MCF 10A (cell line): ENCODE measurements around the gene ARHGAP8. TPM values are rescaled to one million over a fixed set of nuclear protein-coding genes. Genes with fewer than 3 reads are reported as not detected.

Source experiments
- BruUV-seq: library from RNA; stranded (reverse); fragments of 400-500 nt; replicated peaks from 2 replicates; lab custom pipeline; 2021; lab: Mats Ljungman, UMichigan
- CTCF ChIA-PET: fragments of 300-600 bp; sonication (Branson Sonifier 250); formaldehyde crosslinking; extraction: SDS; loops from one replicate; lab custom pipeline; 2021; ENCODE audit warnings: antibody characterized with exemption, inconsistent platforms; lab: Yijun Ruan, JAX
- POLR2A ChIA-PET: fragments of 300-600, 350-650 bp; sonication (Branson Sonifier 250); formaldehyde crosslinking; extraction: SDS; loops from one replicate; lab custom pipeline; 2020; ENCODE audit warnings: antibody characterized with exemption, inconsistent platforms; lab: Yijun Ruan, JAX
- DNase-seq: peaks from one replicate; pipeline ENCODE4 v3.0.0-alpha.2; 2018; ENCODE audit not compliant: unreplicated experiment
- H3K27ac Mint-ChIP-seq: one replicate; pipeline ENCODE4 v1.8.0; 2022; ENCODE audit warnings: mild to moderate bottlenecking, low read depth, mixed read lengths; ENCODE audit not compliant: unreplicated experiment
- H3K27me3 Mint-ChIP-seq: one replicate; pipeline ENCODE4 v1.8.0; 2022; ENCODE audit warnings: mixed read lengths; ENCODE audit not compliant: insufficient read depth, unreplicated experiment
- H3K36me3 Mint-ChIP-seq: one replicate; pipeline ENCODE4 v1.8.0; 2022; ENCODE audit warnings: mild to moderate bottlenecking, moderate library complexity, mixed read lengths; ENCODE audit not compliant: insufficient read depth, unreplicated experiment
- H3K4me1 Mint-ChIP-seq: one replicate; pipeline ENCODE4 v1.8.0; 2022; ENCODE audit warnings: mixed read lengths; ENCODE audit not compliant: insufficient read depth, unreplicated experiment
- H3K4me3 Mint-ChIP-seq: one replicate; pipeline ENCODE4 v1.8.0; 2022; ENCODE audit warnings: mild to moderate bottlenecking, moderate library complexity, mixed read lengths; ENCODE audit not compliant: unreplicated experiment
- H3K9me3 Mint-ChIP-seq: one replicate; pipeline ENCODE4 v1.8.0; 2022; ENCODE audit warnings: mixed read lengths; ENCODE audit not compliant: unreplicated experiment
- intact Hi-C: fragments of 100-400 bp; cut with micrococcal nuclease; formaldehyde crosslinking; loops from 2 replicates; pipeline ENCODE4 v1.14.1; 2022
- total RNA-seq: library from RNA; stranded (reverse); gene quantifications from 2 replicates; pipeline ENCODE4 v1.2.3, GENCODE V29; 2022
- TF ChIP-seq, protein P1 (sequence below): fragments of 200-600 bp; IDR thresholded peaks from one replicate; pipeline ENCODE4 v1.8.0; 2022; ENCODE audit warnings: antibody characterized with exemption, mild to moderate bottlenecking; ENCODE audit not compliant: unreplicated experiment

Gene ARHGAP8
- total RNA-seq, 1 experiment from 2014 or later, result 18.6 TPM

DNA sequence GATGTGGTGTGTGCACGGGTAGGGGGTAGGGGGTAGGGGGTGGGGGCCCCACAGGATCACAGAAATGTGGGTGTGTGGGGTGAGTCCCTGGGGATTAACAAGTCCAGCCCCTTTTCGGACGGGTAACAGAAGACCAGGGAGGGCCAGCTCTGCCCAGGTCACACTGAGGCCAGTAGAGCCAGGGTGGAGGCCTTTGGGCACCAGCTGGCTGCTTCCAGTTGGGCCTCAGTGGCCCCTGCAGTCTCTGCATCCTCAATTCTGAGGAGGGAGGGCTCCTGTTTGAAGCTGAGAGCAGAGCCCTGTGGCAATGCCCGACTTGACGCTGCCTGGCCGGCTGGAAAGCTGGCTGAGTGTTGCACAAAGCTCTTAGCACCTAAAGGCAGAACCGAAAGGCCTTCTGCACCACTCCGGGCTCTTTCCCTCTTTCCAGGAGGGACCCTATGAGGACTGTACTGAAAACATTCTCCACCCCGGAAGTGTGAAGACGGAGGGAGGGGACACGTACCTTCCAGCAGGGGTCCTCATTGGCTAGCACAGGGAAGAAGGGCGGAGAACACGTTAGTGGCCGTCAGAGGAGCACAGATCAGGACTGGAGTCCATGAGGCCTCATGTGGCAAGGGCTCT lies 137.0 kb downstream of the ARHGAP8 start:
- H3K36me3 Mint-ChIP-seq, result peaks cover 4% of the 10 kb centered on the region
- TF ChIP-seq, protein P1, sequence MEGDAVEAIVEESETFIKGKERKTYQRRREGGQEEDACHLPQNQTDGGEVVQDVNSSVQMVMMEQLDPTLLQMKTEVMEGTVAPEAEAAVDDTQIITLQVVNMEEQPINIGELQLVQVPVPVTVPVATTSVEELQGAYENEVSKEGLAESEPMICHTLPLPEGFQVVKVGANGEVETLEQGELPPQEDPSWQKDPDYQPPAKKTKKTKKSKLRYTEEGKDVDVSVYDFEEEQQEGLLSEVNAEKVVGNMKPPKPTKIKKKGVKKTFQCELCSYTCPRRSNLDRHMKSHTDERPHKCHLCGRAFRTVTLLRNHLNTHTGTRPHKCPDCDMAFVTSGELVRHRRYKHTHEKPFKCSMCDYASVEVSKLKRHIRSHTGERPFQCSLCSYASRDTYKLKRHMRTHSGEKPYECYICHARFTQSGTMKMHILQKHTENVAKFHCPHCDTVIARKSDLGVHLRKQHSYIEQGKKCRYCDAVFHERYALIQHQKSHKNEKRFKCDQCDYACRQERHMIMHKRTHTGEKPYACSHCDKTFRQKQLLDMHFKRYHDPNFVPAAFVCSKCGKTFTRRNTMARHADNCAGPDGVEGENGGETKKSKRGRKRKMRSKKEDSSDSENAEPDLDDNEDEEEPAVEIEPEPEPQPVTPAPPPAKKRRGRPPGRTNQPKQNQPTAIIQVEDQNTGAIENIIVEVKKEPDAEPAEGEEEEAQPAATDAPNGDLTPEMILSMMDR, result no peak

DNA sequence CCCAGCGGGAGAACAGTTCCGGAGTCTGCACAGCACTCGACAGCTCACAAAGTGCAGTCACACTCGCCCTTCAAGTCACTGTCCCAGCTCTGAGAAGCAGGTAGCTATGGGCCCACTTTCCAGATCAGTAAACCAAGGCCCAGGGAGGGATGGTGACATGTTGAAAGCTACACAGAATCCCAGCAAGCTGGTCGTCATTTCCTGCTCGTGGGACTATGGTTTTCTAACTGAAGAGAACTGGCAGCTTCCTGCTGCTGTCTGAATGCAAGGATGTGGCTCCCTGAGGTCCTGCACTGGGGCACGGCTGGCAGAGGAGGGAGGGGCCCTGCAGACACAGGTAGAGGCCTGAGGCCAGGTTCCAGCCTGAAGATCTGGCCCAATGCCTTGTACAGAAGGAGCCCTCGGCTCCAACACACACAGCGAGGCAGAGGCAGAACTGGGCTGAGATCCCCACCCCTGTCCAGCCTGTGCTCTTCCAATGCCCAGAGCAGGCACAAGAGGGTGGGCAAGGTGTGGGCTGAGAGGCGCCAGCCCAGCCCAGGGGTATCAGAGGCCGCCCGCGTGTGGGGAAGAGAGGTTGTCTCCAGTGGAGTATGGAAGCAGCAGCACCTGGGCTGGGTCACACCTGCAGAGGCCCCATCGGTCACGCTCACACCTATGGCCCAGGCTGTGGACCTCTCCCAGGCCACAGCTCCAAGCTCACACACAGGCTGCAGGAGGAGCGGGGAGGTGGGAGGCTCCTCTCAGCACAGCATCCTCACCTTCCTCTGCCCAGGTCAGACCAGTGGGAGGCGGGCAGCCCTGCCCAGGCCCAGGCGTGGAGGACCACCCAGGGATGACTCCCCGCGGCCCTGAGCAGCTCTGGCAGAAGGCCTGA lies 138.3 kb downstream of the ARHGAP8 start:
- intact Hi-C loops, result no loop called here
- Mint-ChIP-seq H3K27me3 (no peaks in the 10 kb centered on the region), H3K4me1 (no peaks in the 10 kb centered on the region), H3K36me3 (peaks cover 4% of the 10 kb centered on the region), H3K9me3 (no peaks in the 10 kb centered on the region), H3K4me3 (no peak overlapping the region), H3K27ac (no peak overlapping the region)
- ChIA-PET CTCF (interaction anchor here (0.6 kb wide), 1 partner anchor 61 kb away, joined by 4 read pairs; no protein-coding TSS in a partner anchor), POLR2A (no interaction called here)
- TF ChIP-seq, protein P1, result no peak
- no peak for DNase-seq
- no TSS peak for BruUV-seq

More for the DNA sequence above, 137.0 kb downstream of the ARHGAP8 start:
- Mint-ChIP-seq H3K9me3 (no peaks in the 10 kb centered on the region), H3K4me1 (no peaks in the 10 kb centered on the region), H3K27me3 (no peaks in the 10 kb centered on the region), H3K27ac (no peak overlapping the region), H3K4me3 (no peak overlapping the region)
- no TSS peak for BruUV-seq
- ChIA-PET CTCF (no interaction called here), POLR2A (no interaction called here)
- intact Hi-C loops, result no loop called here
- no peak for DNase-seq

DNA sequence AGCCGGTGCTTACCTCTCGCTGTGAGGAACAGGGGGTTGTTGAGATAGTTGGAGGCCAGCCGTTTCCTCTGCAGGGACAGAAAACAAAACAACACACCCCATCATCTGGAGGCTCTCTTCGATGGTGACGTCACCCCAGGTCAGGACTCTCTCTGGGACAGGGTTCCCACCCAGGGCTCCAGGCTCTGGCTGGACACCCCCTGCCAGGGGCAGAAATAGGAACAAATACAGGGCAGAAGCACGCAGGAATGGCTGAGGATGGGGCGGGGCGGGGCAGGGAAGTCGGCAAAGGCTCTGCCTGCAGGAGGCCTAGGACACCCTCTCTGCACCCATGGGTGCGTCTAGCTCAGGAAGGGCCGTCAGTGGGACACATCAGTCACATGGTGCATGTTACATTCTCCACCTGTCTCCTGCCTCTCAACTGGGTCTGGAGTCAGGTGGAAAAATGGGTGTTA lies 138.9 kb downstream of the ARHGAP8 start:
- POLR2A ChIA-PET, result no interaction called here
- Mint-ChIP-seq H3K4me1 (no peaks in the 10 kb centered on the region), H3K27ac (no peak overlapping the region), H3K27me3 (no peaks in the 10 kb centered on the region), H3K9me3 (no peaks in the 10 kb centered on the region), H3K36me3 (no peaks in the 10 kb centered on the region), H3K4me3 (no peak overlapping the region)
- TF ChIP-seq, protein P1, result no peak
- BruUV-seq, result no TSS peak
- CTCF ChIA-PET, result no interaction called here
- no peak for DNase-seq
- intact Hi-C loops, result no loop called here

DNA sequence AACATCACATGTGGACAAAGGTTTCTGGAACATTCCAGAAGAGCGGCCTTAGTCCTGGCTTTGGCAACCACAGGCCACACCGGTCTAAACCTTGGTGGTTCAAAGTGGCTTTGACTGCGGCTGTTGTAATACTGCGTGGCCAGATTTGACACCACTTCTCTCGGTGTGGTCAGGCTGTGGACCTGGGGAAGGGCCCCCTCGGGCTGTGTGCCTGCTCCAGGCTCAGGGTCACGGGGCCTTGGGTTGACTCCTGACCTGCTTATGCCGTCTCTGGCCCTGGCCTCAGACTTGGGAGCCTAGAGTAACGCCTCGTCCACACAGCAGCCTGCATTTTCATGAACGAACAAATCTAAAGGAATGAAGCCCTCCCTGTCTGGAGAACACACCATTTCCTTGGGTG lies 139.4 kb downstream of the ARHGAP8 start:
- intact Hi-C loops, result no loop called here
- TF ChIP-seq, protein P1, result no peak
- no peak for DNase-seq
- BruUV-seq, result no TSS peak
- Mint-ChIP-seq H3K9me3 (no peaks in the 10 kb centered on the region), H3K4me3 (no peak overlapping the region), H3K27me3 (no peaks in the 10 kb centered on the region), H3K27ac (no peak overlapping the region), H3K36me3 (no peaks in the 10 kb centered on the region), H3K4me1 (no peaks in the 10 kb centered on the region)
- CTCF ChIA-PET, result no interaction called here
- POLR2A ChIA-PET, result no interaction called here
